Omental fat pad (tissue), 4 donors: ENCODE data around the gene ZNF174. TPM values are rescaled to one million over a fixed set of nuclear protein-coding genes. Genes with fewer than 3 reads are reported as not detected.

Experiments
- ATAC-seq: fragments of 150-250 bp; one replicate; pipeline ENCODE4 v1.9.1; 2016; ENCODE audit warnings: mild to moderate bottlenecking, moderate library complexity; ENCODE audit not compliant: low FRiP score
- DNase-seq: peaks from one replicate; pipeline ENCODE4 v3.0.0-alpha.2; 2019; ENCODE audit warnings: low spot score
- CTCF ChIP-seq, 3 donors: fragments of 450-650 bp; IDR thresholded peaks; one replicate each; pipeline ENCODE4 v1.5.1; 2016 to 2017; ENCODE audit warnings: antibody characterized with exemption in 3 of 3, mild to moderate bottlenecking in 3 of 3, moderate library complexity in 2 of 3
- total RNA-seq, 4 donors: library from RNA; depleted of rRNA; stranded (reverse); fragments of >200 nt; gene quantifications; one replicate each; pipeline ENCODE4 v1.1.0, GENCODE V29; 2016

ZNF174 gene
- total RNA-seq, result 10 to 100 TPM in 1 of 4 donors, 1 to 10 TPM in 3; 6.2 to 16.6 (median 8.6) TPM

GRCh38 chr16:3400779-3401688 is at the start of gene ZNF174, which contains the start of gene ZSCAN32:
Gene ZNF174 (plus strand): TSS chr16:3401215. CDS start chr16:3402005, 790 bp downstream.
Gene ZSCAN32 (minus strand): TSS chr16:3401004. CDS start chr16:3397557, 3,447 bp downstream.
- peak; percentile 100 for ATAC-seq

GRCh38 chr16:3355589-3355988 is 45.4 kb upstream of the ZNF174 start, which contains the start of gene OR2C1:
Gene OR2C1 (plus strand): TSS chr16:3355889. CDS start chr16:3355941, 52 bp downstream.
- no peak for DNase-seq
- no peak for TF ChIP-seq CTCF (IDR thresholded peaks at IDR 0.05)

More at GRCh38 chr16:3400779-3401688, at the start of gene ZNF174, which contains the start of gene ZSCAN32:
- peak; percentile 95 for DNase-seq
- TF ChIP-seq CTCF (IDR thresholded peaks at IDR 0.05), result no peak

GRCh38 chr16:3356118-3356517 is 44.9 kb upstream of the ZNF174 start:
- DNase-seq (no peak), ATAC-seq (no peak)
- no peak for TF ChIP-seq CTCF (IDR thresholded peaks at IDR 0.05)

More at GRCh38 chr16:3355589-3355988, 45.4 kb upstream of the ZNF174 start, which contains the start of gene OR2C1:
- ATAC-seq, result no peak

- no peak for TF ChIP-seq CTCF (IDR thresholded peaks at IDR 0.05)
- DNase-seq (no peak), ATAC-seq (no peak)
Measured at GRCh38 chr16:3358871-3359270, 42.1 kb upstream of the ZNF174 start.

GRCh38 chr16:3362931-3363330 is 38.1 kb upstream of the ZNF174 start:
- TF ChIP-seq CTCF (IDR thresholded peaks at IDR 0.05), result no peak
- no peak for ATAC-seq
- no peak for DNase-seq

GRCh38 chr16:3363793-3364192 is 37.2 kb upstream of the ZNF174 start:
- no peak for ATAC-seq
- DNase-seq, result no peak
- no peak for TF ChIP-seq CTCF (IDR thresholded peaks at IDR 0.05)
